A204.1 (cell line): ENCODE results near the gene NUDT19.
"Not testable (repeated sequence)": the region's sequence is repeated elsewhere in the genome, so short reads cannot be mapped to it uniquely, and the experiment has no call there.

Experiments
- FAIRE-seq: peaks from 2 replicates; lab custom pipeline; 2012; peaks lifted over from hg19 to GRCh38; lab: Jason Lieb, UNC

NUDT19 gene

DNA sequence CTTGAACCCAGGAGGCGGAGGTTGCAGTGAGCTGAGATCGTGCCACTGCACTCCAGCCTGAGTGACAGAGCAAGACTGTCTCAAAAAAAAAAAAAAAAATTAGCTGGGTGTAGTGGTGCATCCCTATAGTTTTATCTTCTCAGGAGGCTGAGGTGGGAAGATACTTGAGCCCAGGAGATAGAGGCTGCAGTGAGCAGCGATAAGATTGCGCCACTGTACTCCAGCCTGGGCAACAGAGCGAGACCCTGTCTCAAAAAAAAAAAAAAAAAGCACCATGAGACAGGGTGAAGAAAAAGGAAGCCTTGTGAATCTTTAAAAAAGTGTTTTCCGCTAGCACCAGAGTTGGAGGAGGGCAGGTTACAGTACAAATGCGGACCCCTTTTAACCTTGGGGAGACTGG is 24.6 kb downstream of the NUDT19 start:
- not testable (repeated sequence) for FAIRE-seq

DNA sequence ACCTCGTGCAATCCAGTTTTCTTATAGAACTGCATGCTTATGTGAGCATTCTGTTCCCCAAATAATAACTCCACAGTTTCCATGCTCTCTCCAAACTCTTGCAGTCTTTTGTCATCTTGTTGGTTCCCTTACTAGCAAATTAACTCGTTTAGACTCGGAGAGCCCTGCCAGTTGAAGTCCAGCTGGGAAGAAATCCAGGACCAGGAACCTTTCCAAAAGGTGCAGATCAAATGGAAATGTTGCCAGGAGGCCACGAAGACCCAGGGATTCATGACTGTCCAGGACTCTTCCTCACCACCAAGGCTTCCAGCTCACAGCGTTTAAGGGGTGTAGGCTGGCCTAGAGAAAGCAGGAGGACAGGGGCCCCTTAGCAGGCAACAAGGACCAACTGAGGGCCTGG is 25.9 kb downstream of the NUDT19 start:
- FAIRE-seq, result no peak

DNA sequence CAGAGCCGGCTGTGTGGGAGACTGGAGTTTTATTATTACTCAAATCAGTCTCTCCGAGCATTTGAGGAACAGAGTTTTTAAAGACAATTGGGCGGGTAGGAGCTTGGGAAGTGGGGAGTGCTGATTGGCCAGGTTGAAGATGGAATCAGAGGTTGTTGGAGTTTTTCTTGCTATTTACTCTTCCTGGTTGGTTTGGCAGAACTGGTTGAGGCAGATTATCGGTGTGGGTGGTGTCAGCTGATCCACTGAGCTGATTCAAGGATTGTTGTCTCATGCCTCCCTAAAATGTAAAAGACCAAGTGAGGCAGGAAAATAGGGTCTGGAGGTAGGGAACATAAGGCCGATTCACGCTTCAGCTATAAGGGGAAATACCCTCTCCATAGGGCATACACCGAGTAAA is 26.7 kb downstream of the NUDT19 start:
- no peak for FAIRE-seq

DNA sequence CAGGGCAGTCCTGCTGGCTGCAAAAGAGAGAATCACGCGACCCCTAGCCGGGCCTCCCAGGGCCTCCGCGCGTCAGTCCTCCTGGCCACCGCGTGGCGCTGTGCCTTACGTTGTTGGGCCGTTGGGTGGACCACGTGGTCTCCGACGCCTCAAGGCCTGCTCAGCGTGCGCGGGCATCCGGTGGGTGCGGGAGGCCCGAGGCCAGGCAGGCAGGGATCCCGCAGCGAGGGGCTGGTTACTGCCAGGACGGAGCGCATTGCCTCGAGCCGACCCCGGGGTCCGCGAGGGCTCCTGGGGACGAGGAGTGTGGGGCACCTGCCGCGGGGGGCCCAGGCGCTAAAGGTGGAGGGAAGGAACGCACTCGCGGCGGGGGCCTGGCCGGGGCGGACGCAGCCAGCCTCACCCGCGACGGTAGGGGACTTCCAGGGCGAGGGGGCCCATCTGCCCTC is 28.0 kb downstream of the NUDT19 start, which contains the start of gene TDRD12:
Gene TDRD12 (plus strand): TSS at position 157 of the 449 bp plus-strand sequence. CDS start 306 bp downstream, outside the sequence.
- no peak for FAIRE-seq

DNA sequence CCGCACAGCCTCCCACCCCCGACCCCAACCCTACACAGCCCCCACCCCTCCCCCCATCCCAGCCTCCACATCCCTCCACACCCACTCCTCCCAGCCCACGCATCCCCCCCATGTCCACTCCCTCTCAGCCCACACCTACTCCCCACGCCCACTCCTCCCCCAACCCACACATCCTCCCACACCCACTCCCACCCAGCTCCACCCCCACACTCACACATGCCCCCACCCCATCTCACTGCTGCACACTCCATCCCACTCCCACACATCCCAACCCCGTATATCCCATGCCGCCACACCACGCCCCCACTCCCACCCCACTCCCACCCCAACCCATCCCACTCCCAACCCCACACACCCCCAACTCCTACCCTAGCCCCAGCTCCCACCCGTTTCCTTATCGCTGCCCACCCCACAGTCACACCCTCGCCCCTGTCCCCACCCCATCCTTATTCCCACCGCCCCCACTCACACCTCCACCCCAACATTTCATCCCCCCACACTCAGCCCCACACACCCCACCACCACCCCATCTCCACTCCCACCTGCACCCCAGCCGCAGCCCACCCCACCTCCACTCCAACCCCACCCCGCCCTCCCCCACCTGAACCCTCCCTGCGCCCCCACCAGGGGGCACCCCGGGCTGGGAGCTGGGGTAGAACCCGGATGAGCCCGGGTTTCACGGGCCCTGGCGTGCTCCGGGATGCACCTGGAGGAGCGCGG is 28.8 kb downstream of the NUDT19 start:
- no peak for FAIRE-seq

DNA sequence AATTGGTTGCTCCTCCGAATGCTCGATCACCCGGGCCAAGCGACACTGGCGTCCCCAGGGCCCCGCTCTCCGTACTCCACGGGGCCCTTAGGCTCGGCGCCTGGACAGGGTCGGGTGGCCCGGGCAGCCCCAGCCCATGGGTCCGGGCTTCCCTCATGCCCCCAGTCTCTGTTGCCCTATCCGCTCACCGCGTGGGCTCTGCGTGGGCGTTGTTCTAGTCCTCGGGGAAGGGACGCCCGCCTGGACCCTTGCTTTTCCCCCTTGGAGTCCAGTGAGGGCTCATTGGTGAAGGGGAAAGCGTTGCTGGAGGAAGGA is 29.3 kb downstream of the NUDT19 start:
- no peak for FAIRE-seq

DNA sequence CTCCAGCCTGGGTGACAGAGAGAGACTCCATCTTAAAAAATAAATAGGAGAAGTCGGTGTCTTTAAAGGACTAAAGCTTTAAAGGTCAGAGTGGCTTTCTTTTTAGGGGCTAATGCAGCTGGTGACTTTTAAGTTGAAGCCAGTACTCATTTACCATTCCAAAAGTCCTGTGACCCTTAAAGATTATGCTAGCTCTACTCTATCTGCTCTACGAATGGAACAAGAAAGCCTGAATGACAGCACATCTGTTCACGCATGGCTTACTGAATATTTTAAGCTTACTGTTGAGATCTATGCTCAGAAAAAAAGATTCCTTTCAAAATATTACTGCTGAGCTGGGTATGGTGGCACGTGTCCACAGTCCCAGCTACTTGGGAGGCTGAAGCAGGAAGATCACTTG is 44.3 kb downstream of the NUDT19 start:
- no peak for FAIRE-seq

DNA sequence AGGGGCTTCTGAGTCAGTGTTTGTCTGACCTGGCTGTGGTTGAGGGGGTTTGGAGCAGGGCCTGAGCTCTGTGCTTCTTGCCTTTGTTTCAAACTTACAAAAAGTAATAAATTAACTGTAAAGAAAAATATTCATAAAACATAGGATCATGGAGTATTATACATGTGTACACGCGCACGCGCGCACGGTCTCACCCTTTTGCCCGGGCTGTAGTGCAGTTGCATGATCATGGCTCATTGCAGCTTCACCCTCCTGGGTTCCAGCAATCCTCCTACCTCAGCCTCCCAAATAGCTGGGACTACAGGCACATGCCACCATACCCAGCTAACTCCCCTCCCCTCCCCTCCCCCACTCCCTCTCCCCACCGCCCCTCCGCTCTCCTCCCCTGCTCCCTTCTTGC is 51.4 kb downstream of the NUDT19 start:
- no peak for FAIRE-seq

DNA sequence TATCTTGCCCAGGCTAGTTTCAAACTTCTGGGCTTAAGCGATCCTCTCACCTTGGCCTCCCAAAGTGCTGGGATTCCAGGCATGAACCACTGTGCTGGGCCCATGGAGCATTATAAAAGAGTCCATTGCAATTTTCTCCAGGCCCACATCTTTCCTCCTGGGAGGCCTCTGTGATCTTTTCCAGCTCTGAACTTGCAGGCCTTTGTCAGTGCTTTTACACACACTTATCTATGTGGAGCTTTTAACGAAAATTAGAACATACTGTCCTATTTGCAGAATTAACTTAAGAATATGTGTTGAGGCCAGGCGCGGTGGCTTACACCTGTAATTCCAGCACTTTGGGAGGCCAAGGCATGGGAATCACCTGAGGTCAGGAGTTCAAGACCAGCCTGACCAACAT is 51.8 kb downstream of the NUDT19 start:
- no peak for FAIRE-seq

DNA sequence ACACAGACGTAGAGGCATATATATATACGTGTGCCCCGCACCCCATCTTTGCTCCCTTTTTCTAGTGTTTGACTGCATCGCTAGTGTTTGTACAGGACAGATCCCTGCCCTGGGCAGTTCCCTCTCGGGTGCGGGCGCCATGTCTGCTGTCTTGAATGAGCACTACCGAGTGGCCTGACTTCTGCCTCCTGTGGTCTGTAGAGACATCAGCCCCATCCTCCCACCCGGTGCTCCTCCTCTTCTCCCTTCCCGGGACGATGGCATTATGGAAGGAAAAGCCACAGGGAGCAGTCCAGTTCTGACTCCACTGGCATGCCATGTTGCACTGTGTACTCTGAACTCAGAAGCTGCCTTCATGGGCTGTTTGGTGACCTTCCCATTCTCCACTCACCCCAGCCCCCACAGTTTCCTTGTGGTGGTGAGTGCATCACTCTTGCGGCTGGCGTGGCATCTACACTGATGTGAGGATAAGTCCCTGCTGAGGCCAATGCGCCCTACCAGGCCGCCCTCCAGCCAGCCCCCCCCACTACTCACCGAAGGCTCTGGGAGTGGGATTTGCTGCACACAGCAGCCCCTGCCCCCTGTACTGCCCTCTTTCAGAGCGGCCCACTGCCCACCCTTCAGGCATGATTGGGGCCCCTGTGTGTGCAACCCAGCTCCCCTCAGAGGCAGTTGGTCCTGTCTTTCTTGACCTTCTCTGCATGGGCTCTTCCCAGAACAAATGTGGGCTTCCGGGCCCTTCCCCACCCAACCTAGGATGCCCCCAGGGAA is 53.1 kb downstream of the NUDT19 start:
- no peak for FAIRE-seq

DNA sequence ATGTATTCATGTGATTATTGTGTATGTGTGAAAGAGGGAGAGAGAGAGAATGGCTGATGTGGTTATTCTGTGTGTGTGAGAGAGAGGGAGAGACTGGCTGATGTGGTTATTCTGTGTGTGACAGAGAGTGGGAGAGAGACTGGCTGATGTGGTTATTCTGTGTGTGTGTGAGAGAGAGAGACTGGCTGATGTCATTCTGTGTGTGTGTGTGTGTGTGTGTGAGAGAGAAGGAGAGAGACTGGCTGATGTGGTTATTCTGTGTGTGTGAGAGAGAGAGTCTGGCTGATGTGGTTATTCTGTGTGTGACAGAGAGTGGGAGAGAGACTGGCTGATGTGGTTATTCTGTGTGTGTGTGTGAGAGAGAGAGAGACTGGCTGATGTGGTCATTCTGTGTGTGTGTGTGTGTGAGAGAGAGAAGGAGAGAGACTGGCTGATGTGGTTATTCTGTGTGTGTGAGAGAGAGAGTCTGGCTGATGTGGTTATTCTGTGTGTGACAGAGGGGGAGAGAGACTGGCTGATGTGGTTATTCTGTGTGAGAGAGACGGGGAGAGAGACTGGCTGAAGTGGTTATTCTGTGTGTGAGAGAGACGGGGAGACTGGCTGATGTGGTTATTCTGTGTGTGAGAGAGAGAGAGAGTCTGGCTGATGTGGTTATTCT is 54.1 kb downstream of the NUDT19 start:
- not testable (repeated sequence) for FAIRE-seq

DNA sequence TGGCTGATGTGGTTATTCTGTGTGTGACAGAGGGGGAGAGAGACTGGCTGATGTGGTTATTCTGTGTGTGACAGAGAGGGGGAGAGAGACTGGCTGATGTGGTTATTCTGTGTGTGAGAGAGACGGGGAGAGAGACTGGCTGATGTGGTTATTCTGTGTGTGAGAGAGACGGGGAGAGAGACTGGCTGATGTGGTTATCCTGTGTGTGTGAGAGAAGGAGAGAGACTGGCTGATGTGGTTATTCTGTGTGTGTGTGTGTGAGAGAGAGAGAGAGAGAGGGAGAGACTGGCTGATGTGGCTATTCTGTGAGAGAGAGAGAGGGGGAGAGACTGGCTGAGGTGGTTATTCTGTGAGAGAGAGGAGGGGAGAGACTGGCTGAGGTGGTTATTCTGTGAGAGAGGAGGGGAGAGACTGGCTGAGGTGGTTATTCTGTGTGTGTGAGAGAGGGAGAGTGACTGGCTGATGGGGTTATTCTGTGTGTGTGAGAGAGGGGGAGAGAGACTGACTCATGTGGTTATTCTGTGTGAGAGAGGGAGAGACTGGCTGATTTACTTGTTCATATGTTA is 55.1 kb downstream of the NUDT19 start:
- FAIRE-seq, result not testable (repeated sequence)

DNA sequence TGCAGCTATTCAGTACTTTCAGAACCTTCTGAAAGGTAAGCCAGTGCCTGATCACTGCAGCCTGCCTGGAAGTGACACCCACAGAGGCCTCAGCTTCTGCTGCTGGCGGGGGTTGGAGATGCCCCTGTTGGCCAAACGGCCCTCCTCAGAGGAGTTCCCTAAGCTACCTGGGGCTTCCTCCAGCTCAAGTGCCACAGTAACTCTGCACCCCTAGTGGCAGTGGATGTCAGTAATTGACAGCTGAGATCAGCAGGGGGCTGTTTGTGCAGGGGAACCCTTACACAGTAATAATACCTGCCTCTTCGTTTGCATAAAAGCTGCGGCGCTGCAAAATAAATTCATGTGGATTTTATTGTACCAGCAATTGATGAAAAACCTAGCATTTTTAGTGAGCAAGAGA is 56.9 kb downstream of the NUDT19 start:
- no peak for FAIRE-seq

DNA sequence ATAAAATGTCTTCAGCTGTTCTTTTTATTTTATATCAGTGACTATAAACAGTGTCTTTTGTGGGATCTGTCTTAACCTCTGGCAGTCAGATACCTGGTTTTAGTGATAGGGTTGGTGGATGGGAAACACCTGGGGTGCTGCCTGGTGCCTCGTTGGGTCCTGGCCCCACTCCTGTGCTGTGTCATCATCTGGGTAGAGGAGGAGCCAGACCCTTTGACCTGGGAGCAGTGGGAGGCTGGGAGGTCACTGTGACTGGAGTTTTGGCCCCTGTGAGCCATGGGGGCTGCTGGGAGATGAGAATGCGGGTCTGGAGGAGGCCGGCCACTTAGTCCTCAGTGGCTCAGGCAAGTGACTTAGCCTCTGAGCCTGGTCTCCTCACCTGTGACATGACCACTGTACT is 57.3 kb downstream of the NUDT19 start:
- no peak for FAIRE-seq

DNA sequence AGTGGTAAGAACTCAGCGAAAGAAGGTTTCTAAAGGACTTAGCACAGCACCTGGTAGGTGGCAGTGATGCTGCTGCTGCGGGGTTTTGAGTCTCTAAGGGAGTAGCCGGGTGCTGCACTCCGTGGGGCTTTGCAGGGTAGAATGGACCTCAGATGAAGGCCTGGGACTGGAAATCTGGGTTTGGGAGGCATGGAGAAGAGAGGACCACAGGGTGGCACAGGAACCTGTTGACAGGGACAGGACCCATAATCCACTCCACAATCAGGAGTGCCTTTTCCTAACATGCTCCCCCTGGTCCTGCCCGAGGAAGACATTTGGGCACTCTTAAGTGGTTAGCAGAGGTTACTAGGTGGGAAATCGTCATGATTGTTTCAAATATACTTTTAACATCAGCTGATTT is 57.7 kb downstream of the NUDT19 start:
- no peak for FAIRE-seq

DNA sequence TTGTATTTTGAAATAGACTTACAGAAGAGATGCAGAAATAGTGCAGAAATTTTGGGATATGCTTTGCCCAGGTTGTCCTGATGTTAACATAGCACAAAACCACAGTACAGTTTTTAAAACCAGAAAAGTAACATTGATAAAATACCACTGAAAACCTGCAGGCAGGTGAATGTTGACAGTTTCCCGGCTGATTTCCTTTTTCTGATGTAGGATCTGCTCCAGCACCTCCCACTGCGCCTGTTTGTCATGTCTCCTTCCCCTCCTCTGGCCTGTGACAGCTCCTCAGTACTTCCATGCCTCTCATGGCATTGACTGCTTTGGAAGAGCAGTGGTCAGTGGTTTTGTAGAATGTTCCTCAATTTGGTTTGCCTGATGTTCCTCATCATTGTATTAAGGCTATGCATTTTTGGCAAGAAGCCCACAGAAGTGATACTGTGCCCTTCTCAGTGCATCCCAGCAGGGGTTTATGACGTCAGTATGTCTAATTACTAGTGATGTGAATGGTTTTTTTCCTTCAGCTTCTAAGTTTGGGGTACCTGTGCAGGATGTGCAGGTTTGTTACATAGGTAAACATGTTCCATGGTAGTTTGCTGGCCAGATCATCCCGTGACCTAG is 58.9 kb downstream of the NUDT19 start:
- no peak for FAIRE-seq

DNA sequence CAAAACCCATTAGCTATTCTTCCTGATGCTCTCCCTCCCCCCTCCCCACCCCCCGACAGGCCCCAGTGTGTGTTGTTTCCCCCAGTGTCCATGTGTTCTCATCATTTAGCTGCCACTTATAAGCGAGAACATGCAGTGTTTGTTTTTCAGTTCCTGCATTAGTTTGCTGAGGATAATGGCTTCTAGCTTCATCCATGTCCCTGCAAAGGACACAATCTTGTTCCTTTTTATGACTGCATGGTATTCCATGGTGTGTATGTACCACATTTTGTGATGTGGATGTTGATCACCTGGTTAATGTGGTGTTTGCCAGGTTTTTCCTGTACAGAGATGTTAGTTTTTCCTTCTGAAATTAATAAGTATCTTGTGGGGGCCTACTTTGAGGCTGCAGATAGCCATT is 59.4 kb downstream of the NUDT19 start:
- FAIRE-seq, result no peak

DNA sequence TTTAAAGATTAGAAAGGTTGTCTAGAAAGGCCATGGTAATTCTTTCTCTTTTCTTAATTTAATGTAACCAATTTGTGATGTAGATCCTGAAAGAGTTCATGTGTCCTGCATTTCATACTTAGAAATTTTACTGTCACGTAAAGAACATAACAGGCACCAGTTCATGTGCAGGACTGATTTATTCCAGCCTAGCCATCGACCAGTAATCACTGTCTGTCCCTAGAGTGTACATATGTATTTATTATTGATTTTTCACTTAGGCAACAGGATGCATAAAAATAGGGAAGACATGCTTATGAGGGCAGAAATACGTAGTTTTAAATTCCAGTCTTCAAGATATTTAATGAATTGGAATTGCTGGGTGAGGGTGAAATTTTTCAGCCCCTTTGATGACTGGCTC is 65.6 kb downstream of the NUDT19 start:
- FAIRE-seq, result no peak
